ENCODE measurements around the gene ADAMTS12.

DNA sequence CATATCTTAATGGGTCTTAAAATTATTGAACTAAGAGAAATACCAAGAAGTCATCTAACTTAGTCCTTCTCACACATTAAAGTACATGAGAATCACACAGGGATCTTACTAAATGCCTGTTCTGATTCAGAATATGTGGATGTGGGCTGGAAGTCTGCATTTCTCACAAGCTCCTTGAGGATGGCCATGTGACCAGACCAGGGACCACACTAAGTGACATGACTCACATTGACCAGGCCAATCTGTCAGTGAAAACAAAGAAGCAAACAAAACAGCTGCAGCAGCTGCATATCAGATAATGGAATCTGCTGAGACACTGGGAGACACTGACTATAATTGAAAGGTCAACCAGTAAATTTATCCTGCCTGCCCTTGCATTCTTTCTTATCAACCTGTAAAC lies 110.5 kb downstream of the ADAMTS12 start:
- TF ChIP-seq FOXA3 (CRISPR knock-in tag; conservative IDR thresholded peaks at IDR 0.05 in 1 of 2, IDR thresholded peaks at IDR 0.05 in 1 of 2) (no peak), EHMT2 (IDR thresholded peaks at IDR 0.05) (no peak)
